ENCODE measurements around the gene EPO. TPM values are rescaled to one million over a fixed set of nuclear protein-coding genes. Genes with fewer than 3 reads are reported as not detected.
"Not testable (repeated sequence)": the region's sequence is repeated elsewhere in the genome, so short reads cannot be mapped to it uniquely, and the experiment has no call there.

EPO gene
- total RNA-seq, 1 donor from 2014 or later: 0.29 TPM

GRCh38 chr7:100753750-100754149 lies 33.5 kb downstream of the EPO start:
- no peak for TF ChIP-seq CTCF (IDR thresholded peaks at IDR 0.05; ENCODE audit: unreplicated experiment)
- Mint-ChIP-seq H3K4me3 (ENCODE audit: low read depth) (no peak overlapping the region), H3K27me3 (peaks cover 26% of the 10 kb centered on the region), H3K9me3 (ENCODE audit: low read depth) (no peaks in the 10 kb centered on the region), H3K27ac (no peak overlapping the region), H3K36me3 (ENCODE audit: insufficient read depth) (no peaks in the 10 kb centered on the region), H3K4me1 (ENCODE audit: low read depth) (no peaks in the 10 kb centered on the region)
- no peak for DNase-seq (ENCODE audit: low spot score, unreplicated experiment)

- no peaks in the 10 kb centered on the region for H3K4me1 Mint-ChIP-seq (ENCODE audit: low read depth)
- H3K4me3 Mint-ChIP-seq (ENCODE audit: low read depth): no peak overlapping the region
- no peak for DNase-seq (ENCODE audit: low spot score, unreplicated experiment)
- no peak for TF ChIP-seq CTCF (IDR thresholded peaks at IDR 0.05; ENCODE audit: unreplicated experiment)
- no peaks in the 10 kb centered on the region for H3K9me3 Mint-ChIP-seq (ENCODE audit: low read depth)
- H3K36me3 Mint-ChIP-seq (ENCODE audit: insufficient read depth): no peaks in the 10 kb centered on the region
- no peaks in the 10 kb centered on the region for H3K27me3 Mint-ChIP-seq
- H3K27ac Mint-ChIP-seq: no peak overlapping the region
Measured at GRCh38 chr7:100759357-100760171, 39.3 kb downstream of the EPO start.

- not testable (repeated sequence) for DNase-seq (ENCODE audit: low spot score, unreplicated experiment); H3K4me1 Mint-ChIP-seq (ENCODE audit: low read depth); H3K9me3 Mint-ChIP-seq (ENCODE audit: low read depth); H3K36me3 Mint-ChIP-seq (ENCODE audit: insufficient read depth); H3K27ac Mint-ChIP-seq; H3K4me3 Mint-ChIP-seq (ENCODE audit: low read depth); H3K27me3 Mint-ChIP-seq
Measured at GRCh38 chr7:100762841-100763240, 42.6 kb downstream of the EPO start.

- Mint-ChIP-seq H3K4me3 (ENCODE audit: low read depth) (no peak overlapping the region), H3K27ac (no peak overlapping the region), H3K27me3 (peaks cover 7% of the 10 kb centered on the region), H3K36me3 (ENCODE audit: insufficient read depth) (no peaks in the 10 kb centered on the region), H3K4me1 (ENCODE audit: low read depth) (no peaks in the 10 kb centered on the region), H3K9me3 (ENCODE audit: low read depth) (no peaks in the 10 kb centered on the region)
- TF ChIP-seq CTCF (IDR thresholded peaks at IDR 0.05; ENCODE audit: unreplicated experiment): no peak
- no peak for DNase-seq (ENCODE audit: low spot score, unreplicated experiment)
Measured at GRCh38 chr7:100763556-100764140, 43.4 kb downstream of the EPO start.

- Mint-ChIP-seq H3K9me3 (ENCODE audit: low read depth) (no peaks in the 10 kb centered on the region), H3K4me1 (ENCODE audit: low read depth) (no peaks in the 10 kb centered on the region), H3K27me3 (peaks cover 13% of the 10 kb centered on the region), H3K4me3 (ENCODE audit: low read depth) (no peak overlapping the region), H3K27ac (no peak overlapping the region), H3K36me3 (ENCODE audit: insufficient read depth) (no peaks in the 10 kb centered on the region)
- no peak for DNase-seq (ENCODE audit: low spot score, unreplicated experiment)
- no peak for TF ChIP-seq CTCF (IDR thresholded peaks at IDR 0.05; ENCODE audit: unreplicated experiment)
Measured at GRCh38 chr7:100764841-100765240, 44.6 kb downstream of the EPO start.

- Mint-ChIP-seq H3K36me3 (ENCODE audit: insufficient read depth) (no peaks in the 10 kb centered on the region), H3K9me3 (ENCODE audit: low read depth) (no peaks in the 10 kb centered on the region), H3K4me3 (ENCODE audit: low read depth) (no peak overlapping the region), H3K27ac (no peak overlapping the region), H3K4me1 (ENCODE audit: low read depth) (no peaks in the 10 kb centered on the region), H3K27me3 (peaks cover 13% of the 10 kb centered on the region)
- no peak for TF ChIP-seq CTCF (IDR thresholded peaks at IDR 0.05; ENCODE audit: unreplicated experiment)
- DNase-seq (ENCODE audit: low spot score, unreplicated experiment): no peak
Measured at GRCh38 chr7:100765250-100765649, 45.0 kb downstream of the EPO start.
